Osteocyte (in vitro differentiated cells): Measurements from ENCODE around the gene MEF2D. TPM values are rescaled to one million over a fixed set of nuclear protein-coding genes. Genes with fewer than 3 reads are reported as not detected.

Source experiments
- DNase-seq: peaks from one replicate; pipeline ENCODE4 v3.0.0; 2021; ENCODE audit warnings: mixed read lengths; ENCODE audit not compliant: unreplicated experiment; ENCODE audit errors: extremely low spot score
- H3K27ac Mint-ChIP-seq: one replicate; pipeline ENCODE4 v1.8.0; 2021; ENCODE audit warnings: mild to moderate bottlenecking, mixed read lengths; ENCODE audit not compliant: unreplicated experiment
- H3K27me3 Mint-ChIP-seq: one replicate; pipeline ENCODE4 v1.8.0; 2021; ENCODE audit warnings: mixed read lengths; ENCODE audit not compliant: unreplicated experiment
- H3K36me3 Mint-ChIP-seq: one replicate; pipeline ENCODE4 v1.8.0; 2021; ENCODE audit warnings: mixed read lengths; ENCODE audit not compliant: unreplicated experiment
- H3K4me1 Mint-ChIP-seq: one replicate; pipeline ENCODE4 v1.8.0; 2021; ENCODE audit warnings: mixed read lengths; ENCODE audit not compliant: unreplicated experiment
- H3K4me3 Mint-ChIP-seq: one replicate; pipeline ENCODE4 v1.8.0; 2021; ENCODE audit warnings: mild to moderate bottlenecking, moderate library complexity, mixed read lengths; ENCODE audit not compliant: unreplicated experiment
- H3K9me3 Mint-ChIP-seq: one replicate; pipeline ENCODE4 v1.8.0; 2021; ENCODE audit warnings: mixed read lengths; ENCODE audit not compliant: unreplicated experiment
- CTCF ChIP-seq: fragments of 200-600 bp; sonication (generic); IDR thresholded peaks from 2 replicates; pipeline ENCODE4 v1.5.0; 2021; ENCODE audit warnings: antibody characterized with exemption, mild to moderate bottlenecking, moderate library complexity
- total RNA-seq: library from RNA; stranded (reverse); gene quantifications from 2 replicates; pipeline ENCODE4 v1.2.1, GENCODE V29; 2021

The MEF2D gene
- total RNA-seq, 1 donor from 2014 or later = 45.8 TPM

- Mint-ChIP-seq H3K36me3 (peaks cover 49% of the 10 kb centered on the region), H3K27ac (peak overlapping the region; percentile 52), H3K4me3 (no peak overlapping the region), H3K27me3 (no peaks in the 10 kb centered on the region), H3K4me1 (peaks cover 7% of the 10 kb centered on the region), H3K9me3 (no peaks in the 10 kb centered on the region)
- no peak for DNase-seq
- TF ChIP-seq CTCF = peak; percentile 71
Observed at GRCh38 chr1:156480411-156481192, 20.0 kb downstream of the MEF2D start.

GRCh38 chr1:156480016-156480370, 20.6 kb downstream of the MEF2D start:
- no peaks in the 10 kb centered on the region for H3K9me3 Mint-ChIP-seq
- DNase-seq = no peak
- peaks cover 7% of the 10 kb centered on the region for H3K4me1 Mint-ChIP-seq
- TF ChIP-seq CTCF = no peak
- peaks cover 51% of the 10 kb centered on the region for H3K36me3 Mint-ChIP-seq
- H3K4me3 Mint-ChIP-seq = no peak overlapping the region
- H3K27me3 Mint-ChIP-seq = no peaks in the 10 kb centered on the region
- H3K27ac Mint-ChIP-seq = no peak overlapping the region

GRCh38 chr1:156479093-156480015, 21.2 kb downstream of the MEF2D start:
- Mint-ChIP-seq H3K9me3 (no peaks in the 10 kb centered on the region), H3K4me3 (no peak overlapping the region), H3K27ac (no peak overlapping the region), H3K4me1 (peaks cover 7% of the 10 kb centered on the region), H3K36me3 (peaks cover 54% of the 10 kb centered on the region), H3K27me3 (no peaks in the 10 kb centered on the region)
- DNase-seq = no peak
- TF ChIP-seq CTCF = no peak

GRCh38 chr1:156478250-156478627, 22.3 kb downstream of the MEF2D start:
- no peak for DNase-seq
- H3K27ac Mint-ChIP-seq = no peak overlapping the region
- H3K4me3 Mint-ChIP-seq = no peak overlapping the region
- H3K27me3 Mint-ChIP-seq = no peaks in the 10 kb centered on the region
- H3K36me3 Mint-ChIP-seq = peaks cover 65% of the 10 kb centered on the region
- H3K4me1 Mint-ChIP-seq = peaks cover 7% of the 10 kb centered on the region
- H3K9me3 Mint-ChIP-seq = no peaks in the 10 kb centered on the region
- no peak for TF ChIP-seq CTCF
